Ovary (tissue), 9 donors: ENCODE data around the gene NDUFA13. TPM values are rescaled to one million over a fixed set of nuclear protein-coding genes. Genes with fewer than 3 reads are reported as not detected.

Experiments
- DNase-seq, 5 donors: peaks; one replicate each; pipeline ENCODE4 v3.0.0-alpha.2; 2019 to 2020
- H3K27ac ChIP-seq, 2 donors: fragments of 200-600 bp; one replicate each; pipeline versions ENCODE4 v1.5.1 to v1.8.0; 2019 to 2022
- H3K27me3 ChIP-seq: fragments of 200-600 bp; one replicate; pipeline ENCODE4 v1.8.0; 2022
- H3K36me3 ChIP-seq: fragments of 200-600 bp; sonication (generic); one replicate; pipeline ENCODE4 v1.5.1; 2019
- H3K4me1 ChIP-seq: one replicate; pipeline ENCODE4 v1.8.1; 2013; ENCODE audit warnings: mild to moderate bottlenecking, moderate library complexity; ENCODE audit not compliant: insufficient read depth
- H3K4me3 ChIP-seq: fragments of 200-600 bp; sonication (generic); one replicate; pipeline ENCODE4 v1.5.1; 2017
- H3K9me3 ChIP-seq, 2 donors: fragments of 200-600 bp in 1 of 2; sonication (generic) in 1 of 2; one replicate each; pipeline versions ENCODE4 v1.5.1 to v1.8.1; 2013 to 2019; ENCODE audit warnings: mild to moderate bottlenecking in 1 of 2, moderate library complexity in 1 of 2
- EP300 ChIP-seq: sonication (generic); formaldehyde crosslinking; IDR thresholded peaks from one replicate; pipeline ENCODE4 v1.6.1; 2017; ENCODE audit warnings: antibody characterized with exemption
- POLR2A ChIP-seq: fragments of 450-650 bp; IDR thresholded peaks from one replicate; pipeline ENCODE4 v1.6.1; 2017; ENCODE audit warnings: antibody characterized with exemption, mild to moderate bottlenecking, moderate library complexity
- WGBS, 3 donors: extraction: QIAGEN DNeasy Blood & Tissue Kit in 1 of 3; methylation state at CpG; one replicate each; pipeline versions ENCODE4 v1.1.5 to v1.1.7; 2013 to 2017; 5-methylcytosine and 5-hydroxymethylcytosine counted together
- intact Hi-C, 4 donors: fragments of 100-400 bp; cut with DNase I; formaldehyde crosslinking; loops; one replicate each; pipeline versions ENCODE4 v1.11.0 to v1.15.1; 2022 to 2023
- polyA plus RNA-seq, 2 donors: library from polyadenylated mRNA; stranded (reverse); fragments of 200-250 nt in 1 of 2; fragments of 350-450 nt in 1 of 2; fragmentation: Illumina TruSeq in 1 of 2; extraction: RNeasy Lipid Tissue Mini Kit (QIAGEN cat#74804) in 1 of 2; gene quantifications; one replicate each; pipeline ENCODE4 v1.2.3, GENCODE V29; 2013 to 2014
- total RNA-seq, 7 donors: library from RNA; depleted of rRNA in 2 of 7; stranded (reverse); fragments of >200 nt in 2 of 7; fragmentation: NEBNext Ultra II Directional in 3 of 7; extraction: Animal tissue kit (Norgen Biotek cat#: 25700) in 3 of 7; gene quantifications; one replicate each; pipeline versions ENCODE4 v1.1.0 to v1.2.4, GENCODE V29; 2016 to 2023
- TF ChIP-seq, protein P1 (sequence below), 3 donors: fragments of 450-650 bp in 2 of 3; fragments of 200-600 bp in 1 of 3; IDR thresholded peaks; one replicate each; pipeline versions ENCODE4 v1.5.1 to v1.8.0; 2016 to 2022; ENCODE audit warnings: antibody characterized with exemption in 3 of 3, mild to moderate bottlenecking in 1 of 3
- donor health status: DM: no; HTN: no; CAD: no; lungs with moderate emphysema.
- donor health status: DM: no; HTN: no; CAD: no.
- donor health status: Bipolar disorder and iron deficiency.
- donor health status: DM: yes; HTN: yes; CAD: no.
- donor health status: DM: no; HTN: no; CAD: no.
- donor health status: DM: yes; HTN: yes; CAD: no.

Gene NDUFA13
- total and polyA plus RNA-seq, 9 donors = 33.5 to 291 (median 202) TPM

DNA sequence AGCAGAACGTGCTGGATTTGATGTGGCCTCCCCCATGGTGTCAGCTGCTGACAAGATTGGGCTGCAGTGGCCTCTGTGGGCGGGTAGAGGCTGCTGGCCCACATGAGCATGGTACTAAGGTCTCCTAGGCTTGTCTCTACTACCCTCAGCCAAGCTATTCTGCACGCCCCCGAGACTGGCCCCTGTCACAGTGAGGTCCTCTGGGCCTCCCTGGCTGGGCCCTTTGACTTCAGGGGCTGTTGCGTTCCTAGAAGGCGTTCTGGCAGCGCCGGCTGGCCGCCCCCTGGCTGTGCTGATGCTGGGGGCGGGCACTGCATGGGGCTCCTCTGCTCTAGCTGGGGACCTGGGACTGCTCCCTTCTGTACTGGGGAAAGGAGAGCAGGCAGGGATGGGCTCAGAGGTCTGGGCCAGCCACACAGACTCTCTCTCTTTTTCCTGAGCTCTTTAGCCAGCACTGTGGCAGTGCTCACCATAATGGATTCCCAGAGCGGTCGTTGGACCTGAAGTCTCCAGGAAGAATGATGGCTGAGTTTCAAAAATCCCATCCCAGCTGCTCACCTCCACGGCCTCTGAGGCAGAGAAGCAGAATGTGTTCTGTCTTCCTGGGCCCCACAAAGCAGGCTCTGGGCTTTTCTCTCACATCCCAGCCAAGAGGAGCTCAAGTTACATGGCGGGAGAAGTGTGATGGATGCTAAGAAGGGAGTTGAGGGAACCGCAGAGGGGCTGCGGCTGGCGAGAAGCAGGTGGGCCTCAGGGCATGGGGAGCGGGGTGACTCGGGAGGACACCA lies 33.0 kb upstream of the NDUFA13 start:
- Histone ChIP-seq H3K27me3 (no peaks in the 10 kb centered on the region), H3K36me3 (no peaks in the 10 kb centered on the region), H3K4me1 (peaks cover 6% of the 10 kb centered on the region), H3K27ac (no peak overlapping the region), H3K9me3 (no peaks in the 10 kb centered on the region), H3K4me3 (no peak overlapping the region)
- TF ChIP-seq, protein P1, sequence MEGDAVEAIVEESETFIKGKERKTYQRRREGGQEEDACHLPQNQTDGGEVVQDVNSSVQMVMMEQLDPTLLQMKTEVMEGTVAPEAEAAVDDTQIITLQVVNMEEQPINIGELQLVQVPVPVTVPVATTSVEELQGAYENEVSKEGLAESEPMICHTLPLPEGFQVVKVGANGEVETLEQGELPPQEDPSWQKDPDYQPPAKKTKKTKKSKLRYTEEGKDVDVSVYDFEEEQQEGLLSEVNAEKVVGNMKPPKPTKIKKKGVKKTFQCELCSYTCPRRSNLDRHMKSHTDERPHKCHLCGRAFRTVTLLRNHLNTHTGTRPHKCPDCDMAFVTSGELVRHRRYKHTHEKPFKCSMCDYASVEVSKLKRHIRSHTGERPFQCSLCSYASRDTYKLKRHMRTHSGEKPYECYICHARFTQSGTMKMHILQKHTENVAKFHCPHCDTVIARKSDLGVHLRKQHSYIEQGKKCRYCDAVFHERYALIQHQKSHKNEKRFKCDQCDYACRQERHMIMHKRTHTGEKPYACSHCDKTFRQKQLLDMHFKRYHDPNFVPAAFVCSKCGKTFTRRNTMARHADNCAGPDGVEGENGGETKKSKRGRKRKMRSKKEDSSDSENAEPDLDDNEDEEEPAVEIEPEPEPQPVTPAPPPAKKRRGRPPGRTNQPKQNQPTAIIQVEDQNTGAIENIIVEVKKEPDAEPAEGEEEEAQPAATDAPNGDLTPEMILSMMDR (IDR thresholded peaks at IDR 0.05) = no peak
- TF ChIP-seq POLR2A (no peak), EP300 (no peak)
- DNase-seq = no peak
- 57 to 62% (median 58%) methylated on average over 18 to 19 of the region's 19 CpGs for WGBS, 3 donors
- intact Hi-C loops = loop anchor here in 1 of 4 donors (10.0 kb wide), 1 partner anchor 58 kb away; no protein-coding TSS in a partner anchor

DNA sequence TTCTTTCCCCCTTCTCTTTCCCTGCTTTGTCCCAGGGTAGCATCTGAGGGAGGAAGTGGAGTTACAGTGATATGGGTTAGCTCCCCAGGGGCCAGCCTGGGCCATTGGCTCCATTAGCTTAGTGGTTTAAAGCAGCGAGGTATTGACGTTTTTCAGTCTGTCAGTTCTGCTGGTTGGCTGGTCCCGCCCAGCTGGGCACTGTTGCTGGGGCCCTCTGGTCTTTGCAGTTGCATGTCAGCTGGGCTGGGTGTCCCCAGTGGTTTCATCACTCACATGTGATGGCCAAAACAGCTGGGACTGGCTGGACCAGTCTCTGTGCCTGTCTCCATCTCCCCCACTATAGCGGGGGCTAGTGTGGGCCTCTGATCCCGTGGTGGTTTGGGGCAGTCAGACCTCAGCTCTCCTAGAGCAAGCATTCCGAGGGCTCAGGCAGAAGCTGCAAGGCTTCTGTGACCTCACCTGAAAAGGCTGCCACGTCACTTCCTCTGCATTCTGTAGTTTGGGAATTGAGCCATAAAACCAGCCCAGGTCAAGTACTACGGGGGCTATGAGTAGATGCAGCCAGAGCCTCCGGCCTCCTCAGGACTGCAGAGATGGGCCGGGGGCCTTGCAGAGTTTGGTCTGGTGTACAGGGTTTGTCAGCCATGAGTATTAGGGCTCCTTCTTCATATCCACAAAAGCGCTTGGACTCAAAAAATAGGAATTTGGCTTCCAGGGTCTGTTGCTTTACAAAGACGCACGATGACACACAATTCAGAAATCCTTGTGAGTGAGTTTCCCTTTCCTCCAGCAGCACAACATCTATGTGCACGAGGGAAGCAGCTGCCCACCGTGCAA lies 30.6 kb upstream of the NDUFA13 start:
- intact Hi-C loops = loop anchor here in 1 of 4 donors (10.0 kb wide), 1 partner anchor 61 kb away; no protein-coding TSS in a partner anchor
- Histone ChIP-seq H3K4me1 (peaks cover 23% of the 10 kb centered on the region), H3K36me3 (no peaks in the 10 kb centered on the region), H3K27ac (no peak overlapping the region), H3K9me3 (no peaks in the 10 kb centered on the region), H3K4me3 (no peak overlapping the region), H3K27me3 (no peaks in the 10 kb centered on the region)
- 75 to 81% (median 81%) methylated on average over 15 of the region's 15 CpGs for WGBS, 3 donors
- no peak for DNase-seq
- TF ChIP-seq, protein P1 (IDR thresholded peaks at IDR 0.05) = no peak
- no peak for TF ChIP-seq EP300

DNA sequence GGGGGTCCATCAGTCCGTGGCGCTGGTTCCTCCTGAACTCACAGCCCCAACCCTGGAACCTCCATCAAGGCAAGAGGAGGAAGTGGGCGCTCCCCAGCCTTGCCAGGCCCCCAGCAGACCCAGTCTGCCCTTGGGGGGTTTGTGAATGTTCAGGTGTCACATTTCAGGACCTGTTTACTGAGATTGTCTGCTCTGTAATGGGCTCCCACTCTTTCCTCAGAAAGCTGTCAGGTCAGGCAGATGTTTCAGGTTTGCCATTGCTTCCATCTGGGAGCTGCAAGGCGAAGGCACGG lies 30.1 kb upstream of the NDUFA13 start:
- Histone ChIP-seq H3K36me3 (no peaks in the 10 kb centered on the region), H3K27ac (no peak overlapping the region), H3K4me1 (peaks cover 23% of the 10 kb centered on the region), H3K4me3 (no peak overlapping the region), H3K9me3 (no peaks in the 10 kb centered on the region), H3K27me3 (no peaks in the 10 kb centered on the region)
- TF ChIP-seq EP300 (no peak), POLR2A (no peak)
- TF ChIP-seq, protein P1 (IDR thresholded peaks at IDR 0.05) = no peak
- DNase-seq = no peak
- intact Hi-C loops = loop anchor here in 1 of 4 donors (10.0 kb wide), 1 partner anchor 61 kb away; no protein-coding TSS in a partner anchor
- WGBS, 3 donors = 90 to 97% (median 96%) methylated on average over 5 of the region's 5 CpGs

DNA sequence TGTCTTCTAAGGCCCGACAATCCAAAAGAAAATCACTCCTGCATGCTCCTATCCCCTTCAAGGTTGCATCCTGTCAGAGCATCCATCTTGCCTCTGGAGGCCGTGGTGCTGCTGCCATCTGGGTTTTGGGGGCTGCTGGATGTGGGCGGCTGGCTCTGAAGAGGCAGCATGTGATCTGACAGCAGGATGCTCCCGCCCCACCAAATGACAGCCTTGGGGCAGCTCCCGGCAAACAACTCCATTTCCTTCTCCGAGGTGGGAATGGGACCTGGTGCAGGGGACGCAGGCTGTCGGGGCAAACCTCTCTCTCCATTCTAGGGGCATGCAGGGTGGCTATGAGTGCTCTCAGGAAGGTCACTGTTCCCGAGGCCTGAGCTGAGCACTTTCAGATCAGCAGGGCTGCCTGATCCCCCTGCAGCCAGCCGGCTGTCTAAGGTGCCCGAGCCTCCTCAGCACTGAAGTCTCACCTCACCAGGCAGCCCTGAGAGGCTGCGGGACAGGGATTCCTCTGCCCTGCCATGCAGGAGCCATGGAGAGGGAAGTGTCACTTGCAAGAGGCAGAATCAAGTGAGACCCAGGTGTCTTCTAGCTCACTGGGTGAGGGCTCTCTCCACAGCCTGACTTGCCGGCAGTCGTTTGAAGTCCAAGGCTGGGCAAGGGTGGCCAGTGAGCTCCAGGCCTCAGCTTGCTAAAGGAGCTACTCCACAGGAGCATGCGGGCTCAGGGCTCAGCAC lies 29.5 kb upstream of the NDUFA13 start:
- H3K9me3 ChIP-seq = no peaks in the 10 kb centered on the region
- WGBS, 3 donors = 58 to 82% (median 75%) methylated on average over 10 to 15 of the region's 15 CpGs
- H3K36me3 ChIP-seq = no peaks in the 10 kb centered on the region
- H3K4me1 ChIP-seq = peaks cover 23% of the 10 kb centered on the region
- TF ChIP-seq EP300 (no peak), POLR2A (no peak)
- TF ChIP-seq, protein P1 (IDR thresholded peaks at IDR 0.05) = no peak
- intact Hi-C loops = loop anchor here in 1 of 4 donors (10.0 kb wide), 1 partner anchor 62 kb away; no protein-coding TSS in a partner anchor
- no peak for DNase-seq
- no peak overlapping the region for H3K4me3 ChIP-seq
- H3K27me3 ChIP-seq = no peaks in the 10 kb centered on the region
- no peak overlapping the region for H3K27ac ChIP-seq
